Esophagus muscularis mucosa (tissue), 3 donors: ENCODE data around the gene FZR1.

Source experiments
- CTCF ChIP-seq, 3 experiments: fragments of 200-600 bp in 2 of 3; fragments of 450-650 bp in 1 of 3; sonication (generic) in 2 of 3; IDR thresholded peaks; one replicate each; pipeline ENCODE4 v1.5.1; 2017 to 2019; ENCODE audit warnings: antibody characterized with exemption in 3 of 3, mild to moderate bottlenecking in 2 of 3, moderate library complexity in 1 of 3
- POLR2AphosphoS5 ChIP-seq, 2 donors: sonication (generic); formaldehyde crosslinking; IDR thresholded peaks; one replicate each; pipeline ENCODE4 v1.6.1; 2017; ENCODE audit warnings: antibody characterized with exemption in 2 of 2

GRCh38 chr19:3505598-3506383 lies at the start of gene FZR1:
- TF ChIP-seq CTCF (IDR thresholded peaks at IDR 0.05) (peak in 1 of 3 experiments; percentile 15), POLR2AphosphoS5 (IDR thresholded peaks at IDR 0.05) (peak; percentile 83 to 96)
